ENCODE results near the gene NMRK2.

NMRK2 gene

GRCh38 chr19:3981736-3982681 lies 49.1 kb downstream of the NMRK2 start:
- no peak for DNase-seq

- DNase-seq = no peak
Measured at GRCh38 chr19:3982701-3983541, 50.1 kb downstream of the NMRK2 start.

- no peak for DNase-seq
Measured at GRCh38 chr19:3983542-3983914, 50.7 kb downstream of the NMRK2 start.

- no peak for DNase-seq
Measured at GRCh38 chr19:3983936-3984583, 51.2 kb downstream of the NMRK2 start.

- no peak for DNase-seq
Measured at GRCh38 chr19:3984584-3984907, 51.7 kb downstream of the NMRK2 start.

GRCh38 chr19:3984908-3985642 lies 52.2 kb downstream of the NMRK2 start, which contains the start of gene EEF2:
TSS of gene EEF2 (minus strand) at chr19:3985463. CDS start at chr19:3985380, 83 bp downstream.
- peak; percentile 87 for DNase-seq

- DNase-seq = no peak
Measured at GRCh38 chr19:3985643-3986259, 52.9 kb downstream of the NMRK2 start.

- DNase-seq = no peak
Measured at GRCh38 chr19:3986260-3987041, 53.6 kb downstream of the NMRK2 start.

- DNase-seq = peak; percentile 86
Measured at GRCh38 chr19:3987619-3988371, 54.9 kb downstream of the NMRK2 start.

- no peak for DNase-seq
Measured at GRCh38 chr19:3990815-3991117, 57.9 kb downstream of the NMRK2 start.
